Activated T-cell treated with anti-CD3 and anti-CD28 coated beads, Interleukin-2, amount 50 U/mL, for 1 hour (primary cell): ENCODE results near the gene NCKIPSD.

Experiments
- DNase-seq: peaks from one replicate; pipeline ENCODE4 v3.0.0-alpha.2; 2020

Gene NCKIPSD

DNA sequence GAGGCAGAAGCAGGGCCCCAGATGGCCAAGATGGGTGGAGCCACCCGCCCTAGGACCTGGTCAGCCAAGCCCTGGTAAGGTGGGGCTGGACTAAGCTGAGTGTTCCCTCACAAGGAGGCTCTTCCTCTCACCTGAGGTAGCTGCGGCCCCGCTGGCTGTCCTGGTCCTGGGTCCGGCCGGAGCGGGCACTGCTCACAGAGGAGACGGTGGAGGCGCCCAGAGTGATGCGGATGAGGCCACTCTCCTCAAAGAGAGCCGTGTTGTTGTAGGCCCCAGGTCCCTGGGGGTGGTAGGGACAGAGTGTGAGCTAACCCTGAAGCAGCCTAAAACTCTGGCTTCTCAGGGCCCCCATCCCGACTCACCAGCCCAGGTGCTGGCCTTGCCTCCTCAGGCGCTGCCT, 43.1 kb downstream of the NCKIPSD start:
- no peak for DNase-seq

DNA sequence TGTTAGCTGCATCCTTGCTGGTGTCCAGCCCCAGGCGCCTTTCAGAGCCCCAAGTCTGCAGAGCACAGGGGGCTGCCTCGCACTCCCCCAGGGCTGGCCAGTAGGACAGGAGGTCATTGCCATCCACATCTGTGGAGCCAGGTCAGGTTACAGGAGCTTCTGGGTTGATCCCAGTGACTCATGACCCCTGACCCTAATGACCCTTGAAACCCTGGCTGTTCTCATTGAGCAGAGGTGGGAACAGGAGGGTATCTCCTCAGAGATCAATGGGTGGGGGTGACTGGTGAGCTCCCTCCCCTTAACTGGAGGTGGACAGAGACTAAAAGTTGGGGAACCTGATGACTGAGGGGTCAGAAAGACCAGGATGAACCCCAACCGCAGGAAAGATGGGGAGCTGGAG, 44.3 kb downstream of the NCKIPSD start:
- DNase-seq: no peak

DNA sequence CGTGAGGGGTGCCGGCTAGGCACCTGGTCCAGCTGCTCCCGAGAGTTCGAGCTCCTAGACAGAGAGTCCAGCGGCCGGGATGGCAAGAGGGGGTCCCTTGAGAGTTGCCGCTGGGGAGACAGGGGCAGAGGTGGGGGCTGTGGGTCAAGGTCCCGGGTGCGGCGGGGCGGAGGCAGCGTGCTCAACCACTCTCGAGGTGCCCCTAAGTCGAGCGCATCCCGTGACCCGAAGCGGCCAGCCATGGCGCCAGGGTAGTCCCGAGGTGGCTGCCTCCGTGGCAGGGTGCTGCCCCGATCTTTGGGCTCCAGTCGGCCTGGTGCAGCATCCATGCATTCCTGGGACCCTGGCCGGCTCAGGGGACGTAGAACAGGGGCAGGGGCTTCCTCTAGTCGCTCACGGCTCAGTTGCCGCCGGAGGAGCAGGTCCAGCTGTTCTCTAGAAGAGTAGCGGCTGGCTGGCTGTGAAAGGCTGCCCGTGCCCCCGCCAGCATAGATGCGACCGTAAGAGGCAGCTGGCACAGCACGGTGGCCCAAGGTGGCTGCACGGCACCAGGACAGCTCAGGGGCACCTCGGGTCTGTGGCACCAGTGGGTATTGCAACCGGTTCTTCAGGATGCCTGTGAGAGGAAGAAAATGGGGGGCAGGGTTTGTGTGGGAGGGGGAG, 45.6 kb downstream of the NCKIPSD start:
- no peak for DNase-seq

DNA sequence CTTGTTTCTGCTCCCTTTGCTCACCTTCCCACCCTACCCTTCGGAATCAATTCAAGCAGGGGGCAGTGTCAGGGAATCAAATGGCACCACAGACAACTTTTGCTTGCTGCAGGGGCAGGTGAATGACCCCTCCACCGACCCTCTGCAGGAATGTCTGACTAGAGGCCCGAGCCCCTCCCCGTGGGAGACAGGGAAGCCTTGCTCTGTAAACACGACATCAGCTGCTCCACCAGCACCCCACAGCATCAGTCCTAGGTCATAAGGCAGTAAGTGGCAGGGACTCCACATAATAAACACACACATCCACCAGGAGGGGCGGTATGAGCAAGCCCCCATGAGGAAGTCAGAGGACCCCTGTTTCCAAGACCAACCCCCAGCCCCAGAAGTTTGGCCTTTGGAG, 48.4 kb downstream of the NCKIPSD start:
- DNase-seq: no peak

DNA sequence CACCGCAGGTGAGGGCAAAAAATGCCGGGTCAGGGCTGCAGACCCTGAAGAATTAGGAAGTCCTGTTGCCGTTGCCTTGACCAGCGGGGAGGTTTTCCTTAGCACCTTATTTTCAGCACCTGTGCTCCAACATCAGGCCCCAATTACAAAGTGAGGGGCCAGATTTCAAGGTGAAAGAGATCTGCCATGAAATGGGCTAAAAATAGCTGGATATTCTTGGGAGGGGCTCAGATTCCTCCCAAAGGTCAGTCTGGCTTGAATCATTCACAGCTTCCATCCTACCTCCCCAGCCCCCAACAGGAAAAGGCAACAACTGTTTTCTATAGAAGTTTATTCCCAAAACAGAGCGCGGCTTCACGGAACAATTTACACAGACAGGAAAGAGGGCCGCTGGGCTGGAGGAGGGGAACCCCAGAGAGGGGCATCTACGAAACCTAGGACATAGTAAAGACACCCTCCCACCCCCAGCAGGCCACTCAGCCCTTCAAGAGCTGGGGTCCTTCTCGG, 49.5 kb downstream of the NCKIPSD start:
- DNase-seq: no peak

DNA sequence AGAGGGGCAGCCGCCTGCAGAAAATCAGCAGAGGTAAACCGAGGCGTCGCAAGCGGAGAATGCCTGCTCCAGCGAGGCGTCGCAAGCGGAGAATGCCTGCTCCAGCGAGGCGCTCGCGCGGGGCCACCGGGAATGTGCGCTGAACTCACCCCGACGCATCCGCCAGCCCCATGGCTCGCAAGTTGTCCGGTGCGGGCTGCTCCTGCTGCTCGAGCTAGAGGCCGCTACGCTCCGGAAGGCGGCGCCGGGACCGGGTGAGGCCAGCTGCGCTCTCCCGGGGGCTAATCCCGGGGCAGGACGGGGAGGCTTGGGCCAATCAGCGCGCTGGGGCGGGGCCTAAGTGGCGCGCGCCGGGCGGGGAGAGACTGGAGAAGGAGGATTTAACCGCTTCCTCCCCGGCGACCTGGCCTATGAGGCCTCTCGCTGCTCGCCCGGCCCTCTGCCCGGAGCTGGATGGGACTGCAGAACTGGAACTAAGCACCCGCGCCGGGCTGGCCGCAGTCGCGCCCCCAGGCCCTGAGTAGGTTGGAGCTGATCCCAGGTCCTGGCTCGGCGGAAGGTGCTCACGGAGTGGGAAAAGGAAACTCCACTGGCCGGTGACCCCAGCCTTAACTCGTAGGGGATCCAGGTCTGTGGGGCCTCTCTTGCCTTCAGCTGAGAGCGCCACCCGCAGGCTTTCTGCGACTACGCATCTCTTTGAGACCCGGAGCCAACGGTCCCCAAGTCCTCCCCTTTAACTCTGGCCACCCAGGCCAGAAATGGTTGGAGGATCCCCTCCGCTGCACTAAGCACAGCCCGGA, 50.3 kb downstream of the NCKIPSD start, which contains the start of gene SLC26A6:
Gene SLC26A6 (minus strand): TSS at position 240 of the 800 bp plus-strand sequence. CDS start 68 bp downstream, at position 172.
- peak; percentile 94 for DNase-seq

DNA sequence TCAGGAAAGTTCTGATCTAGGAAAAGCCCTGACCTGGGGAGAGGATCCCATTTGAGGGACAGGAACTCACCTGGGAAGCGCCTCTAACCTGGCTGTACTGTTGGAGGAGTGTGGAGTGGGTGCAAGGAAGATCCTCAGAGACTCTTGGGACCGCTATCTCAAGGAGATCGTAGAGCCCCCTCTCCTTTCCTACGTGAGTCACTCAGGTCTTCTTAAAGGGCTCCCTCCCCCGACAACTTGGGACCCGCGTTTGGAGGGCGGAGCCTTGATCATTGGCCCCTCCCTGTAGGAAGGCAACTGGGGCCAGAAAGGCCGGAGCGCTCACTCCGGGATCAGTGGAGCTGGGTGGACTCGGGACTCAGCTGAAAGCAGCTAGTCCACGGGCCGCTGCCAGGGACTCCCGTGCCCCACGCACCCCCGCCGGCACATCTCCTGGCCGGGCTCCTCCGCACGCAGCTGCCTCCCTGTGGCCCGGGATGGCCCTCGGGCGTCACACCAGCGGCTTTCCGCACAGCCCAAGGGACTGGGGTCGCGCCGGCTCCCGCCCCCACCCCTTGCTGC, 51.0 kb downstream of the NCKIPSD start:
- peak; percentile 56 for DNase-seq

DNA sequence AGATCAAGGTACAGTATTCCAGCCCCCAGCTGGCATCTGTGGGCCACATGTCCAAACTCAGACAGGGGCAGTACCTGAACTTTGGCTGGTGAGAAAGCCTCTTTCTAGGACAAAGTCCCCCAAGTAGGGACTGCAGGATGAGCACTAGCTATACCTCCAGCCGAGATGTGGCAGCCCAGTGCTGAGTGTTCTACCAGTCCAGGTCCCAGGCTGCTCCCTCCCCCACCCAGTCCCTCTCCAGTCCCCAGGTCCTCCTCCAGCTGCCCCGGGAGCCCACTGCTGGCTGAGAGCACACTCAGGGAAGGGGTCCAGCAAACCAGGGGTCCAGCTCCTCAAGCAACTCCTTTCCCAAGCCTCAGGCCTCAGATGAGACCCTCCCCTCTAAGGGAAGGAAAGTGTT, 52.0 kb downstream of the NCKIPSD start:
- no peak for DNase-seq

DNA sequence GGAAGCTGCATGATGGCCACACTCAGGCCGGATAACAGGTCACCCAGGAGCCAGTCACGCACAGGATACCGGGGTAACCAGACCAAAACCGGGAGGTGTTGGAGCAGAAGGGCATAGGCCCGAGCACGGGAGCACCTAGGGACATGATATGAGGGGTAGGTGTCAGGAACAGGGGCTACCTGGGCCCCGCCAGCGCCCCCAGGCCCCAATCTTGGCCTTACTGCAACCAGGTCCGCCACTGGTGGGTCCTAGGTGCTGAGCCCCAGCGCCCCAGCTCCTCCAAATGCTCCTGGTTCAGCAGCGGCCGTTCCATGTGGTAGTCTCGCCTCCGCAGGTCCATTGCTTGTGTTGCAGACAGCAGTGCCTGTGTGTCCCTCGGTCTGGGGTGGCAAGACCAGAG, 52.5 kb downstream of the NCKIPSD start:
- no peak for DNase-seq

DNA sequence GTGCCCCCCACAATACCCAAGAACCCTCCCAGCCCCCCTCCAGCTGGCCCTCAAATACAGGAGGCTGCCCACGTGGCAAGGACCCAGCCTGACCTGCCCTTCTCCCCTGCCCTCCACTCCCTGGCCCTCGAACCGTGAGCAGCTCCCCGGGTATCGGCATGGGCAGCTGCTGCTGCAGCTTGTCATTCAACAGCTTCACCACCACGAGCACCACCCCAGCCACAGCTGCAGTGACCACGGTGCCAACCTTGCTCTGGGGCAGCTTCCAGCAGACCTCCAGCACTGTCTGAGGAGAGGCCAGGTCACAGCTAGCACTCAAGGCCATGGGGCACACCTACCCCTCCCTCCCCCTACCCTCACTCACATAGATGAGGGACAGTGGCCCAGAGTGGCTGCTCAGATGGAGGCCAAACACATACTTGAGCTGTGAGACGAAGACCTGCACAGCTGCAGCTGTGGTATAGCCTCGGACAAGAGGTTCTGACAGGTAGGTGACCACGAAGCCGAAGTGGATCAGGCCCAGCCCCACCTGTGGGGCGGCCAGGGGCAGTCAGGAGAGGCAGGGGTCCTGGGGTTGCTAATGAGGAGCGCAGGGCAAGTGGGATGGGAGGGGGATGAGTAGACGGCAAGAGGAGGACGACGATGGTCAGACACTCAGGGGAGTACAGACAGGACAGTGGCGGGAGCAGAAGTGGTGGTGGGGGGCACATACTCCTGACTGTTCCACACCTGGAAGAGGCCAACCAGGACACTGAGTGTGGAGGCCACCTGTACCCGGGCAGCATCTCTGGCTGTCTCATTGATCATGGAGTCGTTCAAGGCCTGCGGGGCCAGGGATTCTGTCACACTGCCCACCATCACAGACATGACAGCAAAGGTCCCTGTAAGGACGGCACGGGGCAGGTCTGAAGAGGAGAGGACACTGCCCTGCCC, 53.9 kb downstream of the NCKIPSD start:
- no peak for DNase-seq

DNA sequence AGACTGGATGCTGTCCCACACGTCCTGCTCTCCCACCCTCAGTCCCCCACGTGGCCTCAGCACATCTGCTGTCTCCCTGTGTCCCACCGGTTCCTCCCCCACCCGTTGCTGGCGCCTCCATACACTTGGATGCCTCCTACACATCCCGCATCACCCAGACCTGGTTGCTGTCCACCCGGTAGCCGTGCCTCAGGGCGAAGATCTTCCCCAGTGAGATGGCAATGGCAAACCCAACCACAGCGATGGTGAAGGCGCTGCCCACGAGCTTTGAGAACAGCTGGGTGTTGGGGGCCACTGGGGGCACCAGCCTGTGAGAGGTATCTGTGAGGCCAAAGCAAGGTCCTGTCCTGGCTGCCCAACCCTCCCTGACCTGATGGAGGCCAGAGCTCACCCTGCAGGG, 54.9 kb downstream of the NCKIPSD start:
- DNase-seq: no peak

DNA sequence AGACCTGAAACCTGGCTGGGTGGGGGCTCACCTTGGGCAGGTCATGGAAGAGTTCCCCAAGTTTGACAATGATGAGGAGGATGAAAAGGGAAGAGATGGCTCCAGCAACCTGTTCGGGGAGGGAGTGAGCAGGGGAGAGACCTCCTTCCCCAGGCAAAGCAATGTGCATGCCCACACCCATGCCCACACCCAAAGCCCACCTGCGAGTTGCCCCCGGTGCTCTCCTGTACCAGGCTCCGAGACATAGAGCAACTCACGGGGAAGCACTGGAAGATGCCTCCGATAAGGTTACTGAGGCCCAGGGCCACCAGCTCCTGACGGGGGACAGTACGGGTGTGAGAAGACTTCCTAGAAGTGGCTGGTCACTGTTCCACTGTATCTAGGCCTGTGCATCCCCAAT, 55.3 kb downstream of the NCKIPSD start:
- DNase-seq: no peak

DNA sequence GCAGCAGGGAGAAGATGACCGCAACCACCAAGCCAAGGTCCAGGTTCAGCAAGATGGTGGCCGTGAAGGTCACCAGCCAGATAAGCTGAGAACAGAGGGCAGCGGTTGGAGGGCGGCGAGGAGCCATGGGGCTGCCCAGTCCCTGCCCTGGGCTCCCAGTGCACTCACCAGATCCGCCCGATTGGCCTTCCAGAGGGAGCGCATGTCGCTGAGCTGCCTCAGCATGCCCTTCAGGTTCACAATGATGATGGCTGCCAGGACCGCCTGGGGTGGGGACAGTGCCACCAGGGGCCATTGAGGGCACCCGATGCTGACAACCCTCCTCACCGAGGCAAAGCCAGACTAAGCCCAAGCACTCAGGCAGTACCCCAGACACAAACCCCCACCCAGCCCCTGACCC, 55.8 kb downstream of the NCKIPSD start:
- no peak for DNase-seq

DNA sequence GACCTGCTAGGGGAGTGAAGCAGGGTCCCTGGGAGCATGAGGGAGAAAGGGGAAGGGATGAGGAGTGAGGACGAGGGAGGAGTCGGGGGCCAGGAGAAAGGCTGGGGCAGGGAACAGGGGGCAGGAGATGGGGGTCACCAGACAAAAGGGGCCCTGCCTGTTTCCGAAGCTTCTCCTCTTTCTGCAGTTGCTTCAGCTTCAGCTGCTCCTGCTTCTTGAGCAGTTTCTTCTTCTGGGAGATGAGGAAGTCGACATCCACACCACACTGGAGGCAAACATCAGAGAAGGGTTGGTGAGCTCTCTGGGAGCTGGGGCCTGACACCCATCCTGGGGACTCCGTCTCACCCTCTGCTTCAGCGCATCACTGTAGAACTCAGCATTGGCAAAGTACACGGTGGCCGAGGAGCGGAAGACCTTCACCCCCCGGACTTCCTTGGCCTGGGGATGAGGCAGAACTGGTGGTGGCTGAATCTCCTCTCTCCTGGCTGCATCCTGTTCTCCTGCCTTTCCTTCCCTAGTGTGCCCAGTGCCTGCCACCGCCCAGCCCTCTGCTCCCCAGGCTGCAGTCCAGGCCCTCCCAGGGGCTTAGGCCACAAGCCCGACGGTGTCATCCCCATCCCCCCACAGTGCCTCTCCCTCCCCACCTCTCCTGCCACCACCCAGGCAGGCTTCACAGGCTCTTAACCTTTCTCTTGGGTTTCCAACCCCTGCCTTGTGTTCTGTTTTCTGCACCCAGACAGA, 57.3 kb downstream of the NCKIPSD start:
- DNase-seq: no peak

DNA sequence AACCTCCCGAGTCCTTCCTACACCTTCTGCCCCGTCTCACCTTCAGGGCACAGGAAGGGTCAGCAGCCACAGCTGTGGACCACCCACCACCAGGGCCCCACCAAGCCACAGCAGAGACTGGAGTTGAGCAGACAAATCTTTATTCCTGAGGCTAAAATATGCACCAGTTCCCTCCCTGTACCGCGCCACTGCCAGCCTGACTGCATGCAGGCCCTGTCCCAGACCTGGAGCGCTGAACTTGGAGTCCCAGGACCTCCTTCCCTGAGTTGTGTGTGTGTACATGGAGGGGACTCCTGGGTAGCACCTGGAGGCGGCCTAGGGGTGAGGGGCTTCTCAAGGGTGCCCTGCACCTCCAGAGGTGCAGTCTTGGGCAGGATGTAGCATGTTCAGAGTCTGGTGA, 60.1 kb downstream of the NCKIPSD start:
- DNase-seq: no peak

DNA sequence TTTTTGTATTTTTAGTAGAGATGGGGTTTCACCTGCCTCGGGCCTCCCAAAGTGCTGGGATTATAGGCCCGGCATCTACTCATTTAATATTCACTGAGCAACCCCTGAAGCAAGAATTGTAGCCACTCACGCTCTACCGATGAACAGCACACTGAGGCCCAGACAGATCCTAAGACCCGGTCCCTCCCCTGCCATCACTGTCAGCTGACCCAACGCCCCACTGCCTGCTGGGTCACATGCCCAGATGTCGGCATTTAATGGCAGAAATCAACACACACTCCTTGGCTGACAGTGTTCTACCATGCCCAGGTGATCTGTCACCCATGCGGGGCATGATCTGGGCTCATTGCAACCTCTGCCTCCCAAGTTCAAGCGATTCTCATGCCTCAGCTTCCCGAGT, 60.9 kb downstream of the NCKIPSD start:
- DNase-seq: no peak

DNA sequence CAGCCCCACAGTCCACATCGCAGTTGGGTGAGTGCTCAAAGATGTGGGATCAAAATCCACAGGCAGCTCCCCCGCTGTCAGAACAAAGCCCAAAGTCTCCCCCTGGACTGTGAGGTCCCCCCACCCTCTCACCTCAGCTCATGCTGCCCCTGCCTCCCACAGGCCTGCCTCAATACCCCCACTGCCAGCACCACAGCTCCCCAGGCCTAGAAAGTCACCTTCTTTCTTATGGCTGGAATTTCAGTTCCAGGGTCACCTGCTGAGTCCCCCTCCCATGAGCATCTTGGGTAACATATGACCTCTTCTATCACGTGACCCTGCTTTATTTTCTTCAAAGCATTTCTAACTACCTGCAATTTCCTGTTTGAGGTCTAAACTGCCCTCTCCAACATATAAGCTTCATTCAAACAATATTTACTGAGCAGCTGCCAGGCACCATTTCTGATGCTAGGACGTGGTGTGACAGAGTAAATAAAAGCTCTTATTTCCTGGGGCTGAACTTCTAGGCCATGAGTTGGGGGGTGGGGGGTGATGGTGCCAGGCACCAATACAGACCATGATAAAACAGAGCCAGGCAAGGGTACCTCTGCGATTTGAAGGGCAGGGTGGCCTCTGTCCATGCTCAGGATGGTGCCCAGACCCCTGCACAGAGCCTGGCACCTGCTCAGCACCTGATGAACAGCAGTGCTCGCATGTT, 61.7 kb downstream of the NCKIPSD start:
- no peak for DNase-seq
